Memory B cell (primary cell): ENCODE measurements around the gene ERP27.

Source experiments
- ATAC-seq: fragments of 150-1000 bp; cut with Tn5 transposase; 2 replicates; pipeline ENCODE4 v1.10.0; 2021; ENCODE audit warnings: low read depth, mild to moderate bottlenecking, moderate library complexity
- DNase-seq, 2 donors: peaks; one replicate each; pipeline ENCODE4 v3.0.0; 2022; ENCODE audit warnings: low spot score in 2 of 2
- H3K27ac Mint-ChIP-seq: one replicate; pipeline ENCODE4 v1.8.0; 2022; ENCODE audit warnings: mild to moderate bottlenecking, moderate library complexity, mixed read lengths
- H3K27me3 Mint-ChIP-seq: one replicate; pipeline ENCODE4 v1.8.0; 2022; ENCODE audit warnings: mixed read lengths
- H3K36me3 Mint-ChIP-seq: one replicate; pipeline ENCODE4 v1.8.0; 2022; ENCODE audit warnings: mild to moderate bottlenecking, mixed read lengths
- H3K4me1 Mint-ChIP-seq: one replicate; pipeline ENCODE4 v1.8.0; 2022; ENCODE audit warnings: mixed read lengths
- H3K4me3 Mint-ChIP-seq: one replicate; pipeline ENCODE4 v1.8.0; 2022; ENCODE audit warnings: mild to moderate bottlenecking, moderate library complexity, mixed read lengths
- H3K9me3 Mint-ChIP-seq: one replicate; pipeline ENCODE4 v1.8.0; 2022; ENCODE audit warnings: mixed read lengths

The ERP27 gene

GRCh38 chr12:14965221-14965620, 26.9 kb upstream of the ERP27 start:
- H3K9me3 Mint-ChIP-seq = no peaks in the 10 kb centered on the region
- H3K4me3 Mint-ChIP-seq = no peak overlapping the region
- peaks cover 3% of the 10 kb centered on the region for H3K36me3 Mint-ChIP-seq
- DNase-seq = no peak
- no peaks in the 10 kb centered on the region for H3K27me3 Mint-ChIP-seq
- H3K4me1 Mint-ChIP-seq = peaks cover 18% of the 10 kb centered on the region
- ATAC-seq = no peak
- peak overlapping the region; percentile 92 for H3K27ac Mint-ChIP-seq

GRCh38 chr12:14964406-14964805, 26.1 kb upstream of the ERP27 start:
- no peaks in the 10 kb centered on the region for H3K9me3 Mint-ChIP-seq
- H3K27ac Mint-ChIP-seq = peak overlapping the region; percentile 92
- DNase-seq (no peak), ATAC-seq (no peak)
- peaks cover 6% of the 10 kb centered on the region for H3K36me3 Mint-ChIP-seq
- H3K4me3 Mint-ChIP-seq = no peak overlapping the region
- no peaks in the 10 kb centered on the region for H3K27me3 Mint-ChIP-seq
- peaks cover 21% of the 10 kb centered on the region for H3K4me1 Mint-ChIP-seq

GRCh38 chr12:14963520-14963919, 25.2 kb upstream of the ERP27 start:
- peaks cover 27% of the 10 kb centered on the region for H3K4me1 Mint-ChIP-seq
- H3K4me3 Mint-ChIP-seq = no peak overlapping the region
- peaks cover 12% of the 10 kb centered on the region for H3K36me3 Mint-ChIP-seq
- no peaks in the 10 kb centered on the region for H3K9me3 Mint-ChIP-seq
- H3K27ac Mint-ChIP-seq = peak overlapping the region; percentile 92
- H3K27me3 Mint-ChIP-seq = no peaks in the 10 kb centered on the region
- ATAC-seq (no peak), DNase-seq (no peak)

- no peak overlapping the region for H3K4me3 Mint-ChIP-seq
- ATAC-seq (no peak), DNase-seq (no peak)
- no peaks in the 10 kb centered on the region for H3K27me3 Mint-ChIP-seq
- H3K9me3 Mint-ChIP-seq = no peaks in the 10 kb centered on the region
- H3K36me3 Mint-ChIP-seq = peaks cover 12% of the 10 kb centered on the region
- peak overlapping the region; percentile 92 for H3K27ac Mint-ChIP-seq
- peaks cover 30% of the 10 kb centered on the region for H3K4me1 Mint-ChIP-seq
Observed at GRCh38 chr12:14962797-14963196, 24.5 kb upstream of the ERP27 start.

GRCh38 chr12:14962153-14962539, 23.8 kb upstream of the ERP27 start:
- peaks cover 32% of the 10 kb centered on the region for H3K4me1 Mint-ChIP-seq
- no peak for DNase-seq
- H3K36me3 Mint-ChIP-seq = peaks cover 15% of the 10 kb centered on the region
- H3K4me3 Mint-ChIP-seq = peak overlapping the region; percentile 98
- H3K27ac Mint-ChIP-seq = peak overlapping the region; percentile 92
- H3K27me3 Mint-ChIP-seq = no peaks in the 10 kb centered on the region
- no peaks in the 10 kb centered on the region for H3K9me3 Mint-ChIP-seq
- no peak for ATAC-seq

GRCh38 chr12:14961466-14962152, 23.3 kb upstream of the ERP27 start, which contains the start of gene ARHGDIB:
Gene ARHGDIB (minus strand): TSS chr12:14961601. CDS start chr12:14950712, 10,889 bp downstream.
- no peaks in the 10 kb centered on the region for H3K27me3 Mint-ChIP-seq
- H3K4me3 Mint-ChIP-seq = peak within 1 kb of the TSS; percentile 98
- H3K27ac Mint-ChIP-seq = peak within 1 kb of the TSS; percentile 92
- DNase-seq = peak; percentile 57 to 70
- peaks cover 15% of the 10 kb centered on the region for H3K36me3 Mint-ChIP-seq
- peak; percentile 75 for ATAC-seq
- H3K4me1 Mint-ChIP-seq = peaks cover 34% of the 10 kb centered on the region
- no peaks in the 10 kb centered on the region for H3K9me3 Mint-ChIP-seq

- Mint-ChIP-seq H3K4me1 (peaks cover 41% of the 10 kb centered on the region), H3K9me3 (no peaks in the 10 kb centered on the region), H3K4me3 (peak overlapping the region; percentile 98), H3K27me3 (no peaks in the 10 kb centered on the region), H3K27ac (peak overlapping the region; percentile 92), H3K36me3 (peaks cover 15% of the 10 kb centered on the region)
- DNase-seq (no peak), ATAC-seq (peak; percentile 52)
Observed at GRCh38 chr12:14960548-14961465, 22.5 kb upstream of the ERP27 start.

- ATAC-seq = no peak
- H3K4me1 Mint-ChIP-seq = peaks cover 37% of the 10 kb centered on the region
- H3K36me3 Mint-ChIP-seq = peaks cover 15% of the 10 kb centered on the region
- DNase-seq = no peak
- no peaks in the 10 kb centered on the region for H3K27me3 Mint-ChIP-seq
- H3K9me3 Mint-ChIP-seq = no peaks in the 10 kb centered on the region
- peak overlapping the region; percentile 92 for H3K27ac Mint-ChIP-seq
- H3K4me3 Mint-ChIP-seq = peak overlapping the region; percentile 98
Observed at GRCh38 chr12:14959916-14960496, 21.7 kb upstream of the ERP27 start.

GRCh38 chr12:14959463-14959862, 21.1 kb upstream of the ERP27 start:
- peaks cover 16% of the 10 kb centered on the region for H3K36me3 Mint-ChIP-seq
- H3K27ac Mint-ChIP-seq = peak overlapping the region; percentile 92
- ATAC-seq = peak; percentile 12
- no peaks in the 10 kb centered on the region for H3K9me3 Mint-ChIP-seq
- H3K27me3 Mint-ChIP-seq = no peaks in the 10 kb centered on the region
- peaks cover 38% of the 10 kb centered on the region for H3K4me1 Mint-ChIP-seq
- peak in 1 of 2 donors; percentile 25 for DNase-seq
- peak overlapping the region; percentile 98 for H3K4me3 Mint-ChIP-seq

GRCh38 chr12:14959126-14959440, 20.7 kb upstream of the ERP27 start:
- Mint-ChIP-seq H3K4me1 (peaks cover 41% of the 10 kb centered on the region), H3K36me3 (peaks cover 20% of the 10 kb centered on the region), H3K27ac (peak overlapping the region; percentile 92), H3K27me3 (no peaks in the 10 kb centered on the region), H3K9me3 (no peaks in the 10 kb centered on the region), H3K4me3 (peak overlapping the region; percentile 98)
- ATAC-seq (no peak), DNase-seq (no peak)

GRCh38 chr12:14958361-14959125, 20.2 kb upstream of the ERP27 start:
- ATAC-seq (no peak), DNase-seq (no peak)
- Mint-ChIP-seq H3K27me3 (no peaks in the 10 kb centered on the region), H3K27ac (peak overlapping the region; percentile 92), H3K4me1 (peaks cover 42% of the 10 kb centered on the region), H3K36me3 (peaks cover 25% of the 10 kb centered on the region), H3K4me3 (peak overlapping the region; percentile 98), H3K9me3 (no peaks in the 10 kb centered on the region)

- Mint-ChIP-seq H3K27me3 (no peaks in the 10 kb centered on the region), H3K27ac (peak overlapping the region; percentile 92), H3K4me3 (peak overlapping the region; percentile 98), H3K9me3 (no peaks in the 10 kb centered on the region), H3K36me3 (peaks cover 25% of the 10 kb centered on the region), H3K4me1 (peaks cover 41% of the 10 kb centered on the region)
- no peak for DNase-seq
- ATAC-seq = no peak
Observed at GRCh38 chr12:14957551-14958168, 19.3 kb upstream of the ERP27 start.

- Mint-ChIP-seq H3K36me3 (peaks cover 28% of the 10 kb centered on the region), H3K27me3 (no peaks in the 10 kb centered on the region), H3K9me3 (no peaks in the 10 kb centered on the region), H3K4me1 (peaks cover 48% of the 10 kb centered on the region), H3K27ac (peak overlapping the region; percentile 92), H3K4me3 (peak overlapping the region; percentile 67)
- no peak for DNase-seq
- ATAC-seq = no peak
Observed at GRCh38 chr12:14956905-14957304, 18.6 kb upstream of the ERP27 start.
